HepG2 (cell line): Measurements from ENCODE around the gene SFXN5. TPM values are rescaled to one million over a fixed set of nuclear protein-coding genes. Genes with fewer than 3 reads are reported as not detected.

Source experiments
- E2F2 ChIP-seq: sonication (generic); formaldehyde crosslinking; IDR thresholded peaks from 2 replicates; pipeline ENCODE4 v1.4.0; 2020; ENCODE audit warnings: missing genetic modification reagents, borderline replicate concordance
- GATAD1 ChIP-seq: IDR thresholded peaks from 2 replicates; pipeline ENCODE4 v1.6.1; 2016; ENCODE audit warnings: missing genetic modification reagents, missing compliant biosample characterization
- HNRNPH1 ChIP-seq: fragments of 200-400 bp; formaldehyde crosslinking; optimal IDR thresholded peaks from 2 replicates; pipeline ENCODE3; 2017; ENCODE audit warnings: mild to moderate bottlenecking, low read depth, low read length
- KIAA2018 ChIP-seq: sonication (generic); formaldehyde crosslinking; IDR thresholded peaks from 2 replicates; pipeline ENCODE4 v1.5.0; 2020; ENCODE audit warnings: mild to moderate bottlenecking, missing genetic modification reagents, borderline replicate concordance
- RNF2 ChIP-seq: fragments of 450-650 bp; conservative IDR thresholded peaks from 2 replicates; pipeline ENCODE4 v1.6.1; 2016; ENCODE audit warnings: low read depth
- SKIL ChIP-seq: sonication (generic); formaldehyde crosslinking; IDR thresholded peaks from 2 replicates; pipeline ENCODE4 v1.8.0; 2022; ENCODE audit warnings: missing genetic modification reagents, mild to moderate bottlenecking, moderate library complexity, borderline replicate concordance
- XRCC5 ChIP-seq: fragments of 200-400 bp; formaldehyde crosslinking; optimal IDR thresholded peaks from 2 replicates; pipeline ENCODE3; 2017; ENCODE audit warnings: mild to moderate bottlenecking, low read length
- ZFP37 ChIP-seq: sonication (generic); formaldehyde crosslinking; IDR thresholded peaks from 2 replicates; pipeline ENCODE4 v1.4.0; 2020; ENCODE audit warnings: missing genetic modification reagents, borderline replicate concordance
- ZIK1 ChIP-seq: sonication (generic); formaldehyde crosslinking; IDR thresholded peaks from 2 replicates; pipeline ENCODE4 v1.5.0; 2020; ENCODE audit warnings: mild to moderate bottlenecking, low read depth, missing genetic modification reagents, borderline replicate concordance
- polyA plus RNA-seq, 8 experiments: library from polyadenylated mRNA; depleted of rRNA in 3 of 8; stranded (reverse) in 7 of 8; unstranded in 1 of 8; fragments of >200 nt; fragmentation: Illumina TruSeq in 4 of 8; extraction: Trizol in 4 of 8; gene quantifications; 2 replicates each; pipeline versions ENCODE4 v1.2.1 to v1.2.3, GENCODE V29; 2011 to 2016; ENCODE audit warnings: low read depth in 4 of 8, missing spikeins in 1 of 8, mixed read lengths in 1 of 8; ENCODE audit not compliant: insufficient read depth in 1 of 8
- total RNA-seq, 5 experiments: library from RNA; depleted of rRNA; stranded (reverse); fragments of >200 nt; fragmentation: Illumina TruSeq; extraction: Trizol; gene quantifications; 2 replicates each; pipeline ENCODE4 v1.2.3, GENCODE V29; 2016; ENCODE audit warnings: low read depth in 1 of 5
- TF ChIP-seq, protein P1 (sequence below): sonication (generic); formaldehyde crosslinking; IDR thresholded peaks from 2 replicates; pipeline ENCODE4 v1.5.1; 2020; ENCODE audit warnings: mild to moderate bottlenecking, missing genetic modification reagents, borderline replicate concordance

The SFXN5 gene
- total and polyA plus RNA-seq, 2 of the 13 experiments (the other 11 are each of a cell fraction or from before 2014, with no cell fraction given): 34.9 to 37.4 TPM

DNA sequence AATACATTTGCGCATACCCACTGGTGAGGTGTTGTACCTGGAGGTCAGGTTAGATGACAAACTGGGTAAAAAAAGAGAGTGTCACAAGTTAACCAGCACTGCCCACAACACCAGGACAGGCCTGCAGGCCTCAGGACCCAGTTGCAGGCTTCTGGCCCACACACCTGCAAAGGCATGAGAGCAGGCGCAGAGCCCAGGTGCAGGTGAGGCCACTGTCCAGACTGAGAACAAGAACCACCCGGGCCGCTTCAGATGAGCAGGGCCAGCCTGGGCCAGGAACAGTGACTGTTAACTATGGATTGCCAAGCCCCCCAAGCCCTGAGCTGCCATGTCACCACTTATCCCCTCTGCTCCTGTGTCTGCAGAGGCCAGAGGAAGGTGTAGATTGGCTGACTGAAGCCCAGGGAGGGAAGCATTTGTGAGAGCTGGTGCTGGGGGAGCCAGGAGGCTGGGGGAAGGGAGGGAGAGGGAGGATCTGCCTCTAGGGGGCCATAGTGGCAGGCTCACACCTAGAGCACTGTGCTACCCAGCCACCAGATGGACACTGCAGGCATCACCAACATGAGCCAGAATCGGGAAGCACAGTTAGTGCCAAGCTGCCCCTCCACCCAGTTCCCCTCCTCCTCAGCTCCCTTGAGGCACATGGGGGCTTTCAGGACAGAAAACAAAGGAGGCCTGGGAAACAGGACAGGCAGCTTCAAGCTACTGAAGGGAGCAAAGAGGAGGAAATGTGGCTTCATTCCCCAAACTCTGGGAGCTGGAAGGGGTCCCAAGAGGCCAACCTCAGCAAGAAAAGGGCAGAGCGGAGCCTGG is 35.4 kb downstream of the SFXN5 start (continued):
- TF ChIP-seq E2F2 (no peak), XRCC5 (peak; percentile 25), HNRNPH1 (no peak), ZIK1 (CRISPR knock-in tag) (no peak), RNF2 (no peak), GATAD1 (CRISPR knock-in tag) (no peak), SKIL (no peak), KIAA2018 (CRISPR knock-in tag) (no peak), ZFP37 (CRISPR knock-in tag) (no peak)
- TF ChIP-seq, protein P1, sequence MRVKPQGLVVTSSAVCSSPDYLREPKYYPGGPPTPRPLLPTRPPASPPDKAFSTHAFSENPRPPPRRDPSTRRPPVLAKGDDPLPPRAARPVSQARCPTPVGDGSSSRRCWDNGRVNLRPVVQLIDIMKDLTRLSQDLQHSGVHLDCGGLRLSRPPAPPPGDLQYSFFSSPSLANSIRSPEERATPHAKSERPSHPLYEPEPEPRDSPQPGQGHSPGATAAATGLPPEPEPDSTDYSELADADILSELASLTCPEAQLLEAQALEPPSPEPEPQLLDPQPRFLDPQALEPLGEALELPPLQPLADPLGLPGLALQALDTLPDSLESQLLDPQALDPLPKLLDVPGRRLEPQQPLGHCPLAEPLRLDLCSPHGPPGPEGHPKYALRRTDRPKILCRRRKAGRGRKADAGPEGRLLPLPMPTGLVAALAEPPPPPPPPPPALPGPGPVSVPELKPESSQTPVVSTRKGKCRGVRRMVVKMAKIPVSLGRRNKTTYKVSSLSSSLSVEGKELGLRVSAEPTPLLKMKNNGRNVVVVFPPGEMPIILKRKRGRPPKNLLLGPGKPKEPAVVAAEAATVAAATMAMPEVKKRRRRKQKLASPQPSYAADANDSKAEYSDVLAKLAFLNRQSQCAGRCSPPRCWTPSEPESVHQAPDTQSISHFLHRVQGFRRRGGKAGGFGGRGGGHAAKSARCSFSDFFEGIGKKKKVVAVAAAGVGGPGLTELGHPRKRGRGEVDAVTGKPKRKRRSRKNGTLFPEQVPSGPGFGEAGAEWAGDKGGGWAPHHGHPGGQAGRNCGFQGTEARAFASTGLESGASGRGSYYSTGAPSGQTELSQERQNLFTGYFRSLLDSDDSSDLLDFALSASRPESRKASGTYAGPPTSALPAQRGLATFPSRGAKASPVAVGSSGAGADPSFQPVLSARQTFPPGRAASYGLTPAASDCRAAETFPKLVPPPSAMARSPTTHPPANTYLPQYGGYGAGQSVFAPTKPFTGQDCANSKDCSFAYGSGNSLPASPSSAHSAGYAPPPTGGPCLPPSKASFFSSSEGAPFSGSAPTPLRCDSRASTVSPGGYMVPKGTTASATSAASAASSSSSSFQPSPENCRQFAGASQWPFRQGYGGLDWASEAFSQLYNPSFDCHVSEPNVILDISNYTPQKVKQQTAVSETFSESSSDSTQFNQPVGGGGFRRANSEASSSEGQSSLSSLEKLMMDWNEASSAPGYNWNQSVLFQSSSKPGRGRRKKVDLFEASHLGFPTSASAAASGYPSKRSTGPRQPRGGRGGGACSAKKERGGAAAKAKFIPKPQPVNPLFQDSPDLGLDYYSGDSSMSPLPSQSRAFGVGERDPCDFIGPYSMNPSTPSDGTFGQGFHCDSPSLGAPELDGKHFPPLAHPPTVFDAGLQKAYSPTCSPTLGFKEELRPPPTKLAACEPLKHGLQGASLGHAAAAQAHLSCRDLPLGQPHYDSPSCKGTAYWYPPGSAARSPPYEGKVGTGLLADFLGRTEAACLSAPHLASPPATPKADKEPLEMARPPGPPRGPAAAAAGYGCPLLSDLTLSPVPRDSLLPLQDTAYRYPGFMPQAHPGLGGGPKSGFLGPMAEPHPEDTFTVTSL (CRISPR knock-in tag): no peak
